Measurements from ENCODE around the gene COX5B.
A peak's percentile ranks its signal among the peaks of the same experiment; 100 is the strongest.
"Not testable (repeated sequence)": the region's sequence is repeated elsewhere in the genome, so short reads cannot be mapped to it uniquely, and the experiment has no call there.

COX5B gene

DNA sequence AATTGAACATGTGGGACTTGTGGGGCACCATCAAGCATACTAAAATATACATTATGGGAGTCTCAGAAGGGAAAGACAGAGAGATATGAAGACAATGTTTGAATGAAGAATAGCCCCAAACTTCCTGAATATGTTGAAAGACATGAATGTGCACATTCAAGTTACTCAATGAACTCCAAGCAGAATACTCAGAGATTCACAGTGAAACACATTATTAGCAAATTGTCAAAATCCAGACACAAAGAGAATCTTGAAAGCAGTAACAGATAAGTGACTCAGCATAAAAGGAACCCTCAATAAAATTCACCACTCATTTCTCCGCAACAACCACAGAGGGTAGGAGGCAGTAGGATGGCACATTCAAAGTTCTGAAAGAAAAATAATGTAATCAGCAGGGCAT lies 32.4 kb downstream of the COX5B start:
- Histone ChIP-seq H3K4me2 (ENCODE audit: low read length) (no peak overlapping the region), H3K79me2 (ENCODE audit: control insufficient read depth, insufficient read depth, low read length, poor library complexity) (no peaks in the 10 kb centered on the region), H2AFZ (ENCODE audit: insufficient read depth, low read length, poor library complexity) (no peak overlapping the region), H3K18ac (ENCODE audit: low read length) (no peak overlapping the region), H3K27me3 (ENCODE audit: insufficient read depth, low read length) (no peaks in the 10 kb centered on the region), H3K4me3 (ENCODE audit: low read depth, low read length) (no peak overlapping the region), H3K79me1 (ENCODE audit: low read length) (peaks cover 1% of the 10 kb centered on the region), H3K4me1 (ENCODE audit: control insufficient read depth in 1 of 2, insufficient read depth in 2 of 2, low read length in 2 of 2) (peaks cover 0 to 12% of the 10 kb centered on the region in 2 experiments), H3K27ac (ENCODE audit: low read depth, low read length) (no peak overlapping the region), H2BK120ac (ENCODE audit: insufficient read depth, low read length, poor library complexity) (no peak overlapping the region), H2AK5ac (ENCODE audit: low read length) (no peak overlapping the region), H3K9ac (ENCODE audit: low read length) (no peak overlapping the region), H3K36me3 (ENCODE audit: control insufficient read depth in 1 of 2, insufficient read depth in 2 of 2, low read length in 2 of 2) (no peaks in the 10 kb centered on the region), H4K8ac (ENCODE audit: low read depth, low read length) (no peak overlapping the region), H3K14ac (ENCODE audit: low read length) (no peak overlapping the region), H2BK12ac (ENCODE audit: low read length) (no peak overlapping the region), H4K91ac (ENCODE audit: low read depth, low read length) (no peak overlapping the region), H3K4ac (ENCODE audit: low read depth, low read length) (no peak overlapping the region), H3K9me3 (ENCODE audit: insufficient read depth, low read depth, low read length) (no peaks in the 10 kb centered on the region), H3K23ac (ENCODE audit: low read length) (no peak overlapping the region), H2BK5ac (ENCODE audit: low read depth, low read length, poor library complexity) (no peak overlapping the region), H4K12ac (ENCODE audit: low read depth, low read length) (no peak overlapping the region)
- no peak for DNase-seq
- WGBS (ENCODE audit: extremely low coverage, insufficient coverage, insufficient read length) = no CpG with 5 or more reads among the region's 1 CpG

DNA sequence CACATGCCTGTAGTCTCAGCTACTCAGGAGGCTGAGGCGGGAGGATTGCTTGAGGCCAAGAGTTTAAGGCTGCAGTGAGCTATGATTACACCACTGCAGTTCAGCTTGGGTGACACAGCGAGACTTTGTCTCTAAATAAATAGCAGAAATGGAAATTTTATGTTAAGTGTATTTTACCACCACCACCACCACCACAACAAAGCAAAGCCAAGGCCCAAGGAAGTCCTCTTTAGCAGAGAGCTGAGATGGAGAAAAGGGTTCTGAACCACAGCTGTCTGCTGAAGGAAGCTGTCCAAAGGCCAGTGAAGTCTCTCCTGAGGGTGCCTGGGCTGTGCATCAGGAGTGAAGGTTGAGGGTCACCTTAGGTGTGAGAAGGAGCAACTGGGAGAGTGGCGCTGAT lies 41.4 kb downstream of the COX5B start:
- not testable (repeated sequence) for H4K8ac ChIP-seq (ENCODE audit: low read depth, low read length); H3K79me2 ChIP-seq (ENCODE audit: control insufficient read depth, insufficient read depth, low read length, poor library complexity); H3K18ac ChIP-seq (ENCODE audit: low read length); H2BK120ac ChIP-seq (ENCODE audit: insufficient read depth, low read length, poor library complexity); H3K9ac ChIP-seq (ENCODE audit: low read length); H2BK12ac ChIP-seq (ENCODE audit: low read length); H4K12ac ChIP-seq (ENCODE audit: low read depth, low read length); H3K4me2 ChIP-seq (ENCODE audit: low read length); H2AFZ ChIP-seq (ENCODE audit: insufficient read depth, low read length, poor library complexity); H3K23ac ChIP-seq (ENCODE audit: low read length); H2AK5ac ChIP-seq (ENCODE audit: low read length); H3K4ac ChIP-seq (ENCODE audit: low read depth, low read length); H3K27me3 ChIP-seq (ENCODE audit: insufficient read depth, low read length); H3K27ac ChIP-seq (ENCODE audit: low read depth, low read length); H3K36me3 ChIP-seq (ENCODE audit: control insufficient read depth in 1 of 2, insufficient read depth in 2 of 2, low read length in 2 of 2); H3K9me3 ChIP-seq (ENCODE audit: insufficient read depth, low read depth, low read length); H3K4me3 ChIP-seq (ENCODE audit: low read depth, low read length); H4K91ac ChIP-seq (ENCODE audit: low read depth, low read length); H3K79me1 ChIP-seq (ENCODE audit: low read length); H2BK5ac ChIP-seq (ENCODE audit: low read depth, low read length, poor library complexity); DNase-seq; H3K14ac ChIP-seq (ENCODE audit: low read length)
- no CpG with 5 or more reads among the region's 3 CpGs for WGBS (ENCODE audit: extremely low coverage, insufficient coverage, insufficient read length)
- peaks cover 7 to 11% of the 10 kb centered on the region in 2 experiments for H3K4me1 ChIP-seq (ENCODE audit: control insufficient read depth in 1 of 2, insufficient read depth in 2 of 2, low read length in 2 of 2)

DNA sequence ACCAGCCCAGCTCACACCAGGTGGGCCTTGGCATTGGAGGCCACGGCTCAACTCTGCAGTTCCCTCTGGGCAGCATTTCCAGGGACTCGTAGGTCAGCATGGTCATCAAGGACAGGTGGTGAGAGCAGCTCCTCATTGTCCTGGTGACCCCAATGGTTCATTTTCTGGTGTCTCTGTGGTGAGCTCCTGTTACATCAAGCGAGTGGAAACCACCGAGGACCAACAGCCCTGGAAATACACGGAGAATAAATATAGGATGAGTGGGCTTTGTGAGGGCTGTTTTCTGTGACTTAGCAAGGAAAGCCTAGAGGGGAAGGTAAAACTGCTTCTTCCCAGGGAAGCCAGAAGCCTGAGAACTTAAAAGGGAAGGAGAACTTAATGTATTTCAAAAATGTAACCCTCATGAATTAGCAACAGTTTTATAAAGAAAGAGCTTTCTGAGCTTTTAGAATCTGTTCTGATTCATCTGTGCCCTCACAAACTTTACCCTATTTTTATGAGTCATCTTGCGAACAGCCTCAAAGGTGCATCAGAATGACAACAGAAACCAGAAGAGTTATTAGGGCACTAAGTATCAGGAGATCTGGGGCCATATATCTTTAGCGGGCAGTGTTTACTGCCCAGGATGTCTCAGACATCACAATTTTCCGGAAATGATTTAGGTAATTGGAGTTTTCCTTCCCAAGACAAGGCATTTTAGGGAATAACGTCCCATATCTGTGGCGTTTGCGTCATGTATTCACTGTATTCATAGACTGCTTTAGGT lies 42.4 kb downstream of the COX5B start:
- no peak overlapping the region for H2AFZ ChIP-seq (ENCODE audit: insufficient read depth, low read length, poor library complexity)
- no peaks in the 10 kb centered on the region for H3K79me1 ChIP-seq (ENCODE audit: low read length)
- no peak overlapping the region for H3K4ac ChIP-seq (ENCODE audit: low read depth, low read length)

DNA sequence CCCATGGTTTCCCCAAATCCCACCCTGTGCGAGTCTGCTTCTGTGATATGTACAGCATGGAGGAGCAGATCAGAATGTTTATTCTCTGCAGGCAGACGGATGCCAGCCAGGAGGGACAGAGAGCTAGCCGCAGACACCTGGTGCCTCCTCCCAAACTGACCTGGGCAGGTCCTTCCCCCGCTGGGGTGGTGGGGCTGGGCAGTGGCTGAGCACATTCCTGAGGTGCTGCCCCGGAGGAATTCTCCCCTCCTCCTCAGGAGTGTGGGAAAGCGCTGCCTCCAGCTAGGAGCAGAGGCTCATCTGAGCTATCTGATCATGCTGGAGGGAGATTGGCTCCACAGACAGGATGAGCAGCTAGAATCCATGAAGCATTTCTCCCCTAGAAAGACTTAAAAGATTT lies 45.3 kb downstream of the COX5B start:
- Histone ChIP-seq H2AK5ac (ENCODE audit: low read length) (no peak overlapping the region), H3K4me3 (ENCODE audit: low read depth, low read length) (no peak overlapping the region), H3K14ac (ENCODE audit: low read length) (no peak overlapping the region), H3K27me3 (ENCODE audit: insufficient read depth, low read length) (no peaks in the 10 kb centered on the region), H3K4me1 (ENCODE audit: control insufficient read depth in 1 of 2, insufficient read depth in 2 of 2, low read length in 2 of 2) (peaks cover 7 to 11% of the 10 kb centered on the region in 2 experiments), H2AFZ (ENCODE audit: insufficient read depth, low read length, poor library complexity) (no peak overlapping the region), H3K9ac (ENCODE audit: low read length) (no peak overlapping the region), H3K4me2 (ENCODE audit: low read length) (no peak overlapping the region), H2BK120ac (ENCODE audit: insufficient read depth, low read length, poor library complexity) (no peak overlapping the region), H3K23ac (ENCODE audit: low read length) (no peak overlapping the region), H2BK12ac (ENCODE audit: low read length) (no peak overlapping the region), H3K9me3 (ENCODE audit: insufficient read depth, low read depth, low read length) (peaks cover 2% of the 10 kb centered on the region), H4K12ac (ENCODE audit: low read depth, low read length) (no peak overlapping the region), H3K36me3 (ENCODE audit: control insufficient read depth in 1 of 2, insufficient read depth in 2 of 2, low read length in 2 of 2) (no peaks in the 10 kb centered on the region), H4K91ac (ENCODE audit: low read depth, low read length) (no peak overlapping the region), H3K79me1 (ENCODE audit: low read length) (no peaks in the 10 kb centered on the region), H2BK5ac (ENCODE audit: low read depth, low read length, poor library complexity) (no peak overlapping the region), H3K18ac (ENCODE audit: low read length) (no peak overlapping the region), H3K27ac (ENCODE audit: low read depth, low read length) (no peak overlapping the region), H4K8ac (ENCODE audit: low read depth, low read length) (no peak overlapping the region), H3K4ac (ENCODE audit: low read depth, low read length) (no peak overlapping the region), H3K79me2 (ENCODE audit: control insufficient read depth, insufficient read depth, low read length, poor library complexity) (no peaks in the 10 kb centered on the region)
- no CpG with 5 or more reads among the region's 6 CpGs for WGBS (ENCODE audit: extremely low coverage, insufficient coverage, insufficient read length)
- DNase-seq = no peak

More for the DNA sequence above, 42.4 kb downstream of the COX5B start:
- no peak overlapping the region for H4K12ac ChIP-seq (ENCODE audit: low read depth, low read length)
- H3K4me2 ChIP-seq (ENCODE audit: low read length) = no peak overlapping the region
- no peaks in the 10 kb centered on the region for H3K27me3 ChIP-seq (ENCODE audit: insufficient read depth, low read length)
- DNase-seq = peak; percentile 44 to 75
- no peak overlapping the region for H3K14ac ChIP-seq (ENCODE audit: low read length)
- no CpG with 5 or more reads among the region's 11 CpGs for WGBS (ENCODE audit: extremely low coverage, insufficient coverage, insufficient read length)
- H3K9ac ChIP-seq (ENCODE audit: low read length) = no peak overlapping the region
- H3K27ac ChIP-seq (ENCODE audit: low read depth, low read length) = no peak overlapping the region
- H3K4me1 ChIP-seq (ENCODE audit: control insufficient read depth in 1 of 2, insufficient read depth in 2 of 2, low read length in 2 of 2) = peaks cover 7 to 11% of the 10 kb centered on the region in 2 experiments
- H3K4me3 ChIP-seq (ENCODE audit: low read depth, low read length) = no peak overlapping the region
- H4K8ac ChIP-seq (ENCODE audit: low read depth, low read length) = no peak overlapping the region
- no peak overlapping the region for H2BK12ac ChIP-seq (ENCODE audit: low read length)
- H3K9me3 ChIP-seq (ENCODE audit: insufficient read depth, low read depth, low read length) = peaks cover 2% of the 10 kb centered on the region
- H3K36me3 ChIP-seq (ENCODE audit: control insufficient read depth in 1 of 2, insufficient read depth in 2 of 2, low read length in 2 of 2) = no peaks in the 10 kb centered on the region
- no peak overlapping the region for H3K23ac ChIP-seq (ENCODE audit: low read length)
- H3K79me2 ChIP-seq (ENCODE audit: control insufficient read depth, insufficient read depth, low read length, poor library complexity) = no peaks in the 10 kb centered on the region
- no peak overlapping the region for H4K91ac ChIP-seq (ENCODE audit: low read depth, low read length)
- no peak overlapping the region for H3K18ac ChIP-seq (ENCODE audit: low read length)
- no peak overlapping the region for H2BK120ac ChIP-seq (ENCODE audit: insufficient read depth, low read length, poor library complexity)
- no peak overlapping the region for H2BK5ac ChIP-seq (ENCODE audit: low read depth, low read length, poor library complexity)
- H2AK5ac ChIP-seq (ENCODE audit: low read length) = no peak overlapping the region

All from trophoblast cell (in vitro differentiated cells and primary cell).